Kidney capillary endothelial cell (primary cell): ENCODE results near the gene SUDS3.
A peak's percentile ranks its signal among the peaks of the same experiment; 100 is the strongest.

Experiments
- DNase-seq: peaks from one replicate; pipeline ENCODE4 v3.0.0-alpha.2; 2018; ENCODE audit warnings: low spot score

Gene SUDS3

GRCh38 chr12:118455327-118455726 is 79.0 kb downstream of the SUDS3 start:
- peak; percentile 7 for DNase-seq

GRCh38 chr12:118456741-118457140 is 80.4 kb downstream of the SUDS3 start:
- no peak for DNase-seq

GRCh38 chr12:118459110-118459509 is 82.8 kb downstream of the SUDS3 start:
- no peak for DNase-seq

- DNase-seq = no peak
Measured at GRCh38 chr12:118463677-118464076, 87.3 kb downstream of the SUDS3 start.

- DNase-seq = no peak
Measured at GRCh38 chr12:118465706-118466105, 89.4 kb downstream of the SUDS3 start.
